HepG2 (cell line): Measurements from ENCODE around the gene CTIF. TPM values are rescaled to one million over a fixed set of nuclear protein-coding genes. Genes with fewer than 3 reads are reported as not detected.

Experiments used
- ATAC-seq: fragments of 200-7000 bp; cut with Tn5 transposase; 3 replicates; pipeline ENCODE4 v1.9.1; 2020; ENCODE audit warnings: mild to moderate bottlenecking, moderate library complexity
- BruUV-seq: library from RNA; stranded (reverse); fragments of 400-500 nt; replicated peaks from 2 replicates; lab custom pipeline; 2021; lab: Mats Ljungman, UMichigan
- CTCF ChIA-PET: fragments of 300-600 bp; formaldehyde crosslinking; extraction: SDS; loops from one replicate; lab custom pipeline; 2021; ENCODE audit warnings: low total read pairs, inconsistent platforms, low intra/inter-chr PET ratio; lab: Yijun Ruan, JAX
- POLR2A ChIA-PET: fragments of 350-600 bp; sonication (Branson Sonifier 250); formaldehyde crosslinking; loops from one replicate; lab custom pipeline; 2020; ENCODE audit warnings: antibody characterized with exemption, inconsistent platforms; lab: Yijun Ruan, JAX
- DNase-seq: peaks from one replicate; pipeline ENCODE4 v3.0.0-alpha.2; 2015; ENCODE audit warnings: low spot score
- FAIRE-seq: peaks from 3 replicates; lab custom pipeline; 2011; peaks lifted over from hg19 to GRCh38; lab: Jason Lieb, UNC
- H2AFZ ChIP-seq: one replicate; pipeline ENCODE4 v1.6.1; 2011; ENCODE audit warnings: low read length, inconsistent platforms
- H3K27ac ChIP-seq: fragments of 300-600 bp; 3 replicates; pipeline ENCODE4 v1.8.0; 2011; ENCODE audit warnings: mixed run types, mild to moderate bottlenecking, mixed read lengths, low read length, inconsistent platforms; ENCODE audit not compliant: insufficient read depth; ENCODE audit errors: extremely low read length
- H3K27me3 ChIP-seq, 2 experiments: fragments of 200-600 bp in 1 of 2; 2 replicates in 1 of 2; 3 replicates in 1 of 2; pipeline versions ENCODE4 v1.6.0 to v1.8.0; 2011; ENCODE audit warnings: low read length in 2 of 2, mild to moderate bottlenecking in 2 of 2, moderate library complexity in 2 of 2, inconsistent platforms in 1 of 2; ENCODE audit not compliant: insufficient read depth in 2 of 2, control insufficient read depth in 1 of 2
- H3K36me3 ChIP-seq, 2 experiments: fragments of 200-600 bp in 1 of 2; replicated peaks in 1 of 2; 2 replicates in 1 of 2; 3 replicates in 1 of 2; pipeline versions ENCODE4 v1.5.1 to v1.8.0; 2011; ENCODE audit warnings: low read length in 2 of 2, inconsistent platforms in 1 of 2; ENCODE audit not compliant: insufficient read depth in 2 of 2, control insufficient read depth in 1 of 2
- H3K4me1 ChIP-seq: 2 replicates; pipeline ENCODE4 v1.5.1; 2012; ENCODE audit warnings: low read length, inconsistent platforms; ENCODE audit not compliant: insufficient read depth
- H3K4me2 ChIP-seq: 2 replicates; pipeline ENCODE4 v1.6.0; 2011; ENCODE audit warnings: low read depth, low read length, inconsistent platforms
- H3K4me3 ChIP-seq, 3 experiments: fragments of 200-600 bp in 1 of 3; sonication (generic), shearing (Covaris generic) in 1 of 3; replicated peaks in 1 of 3; 2 replicates each; pipeline ENCODE4 v1.5.1; 2011 to 2016; ENCODE audit warnings: low read length in 3 of 3, inconsistent platforms in 2 of 3, low read depth in 2 of 3, mild to moderate bottlenecking in 2 of 3, control low read depth in 1 of 3, mixed read lengths in 1 of 3; ENCODE audit not compliant: insufficient read depth in 1 of 3
- H3K79me2 ChIP-seq: one replicate; pipeline ENCODE4 v1.6.1; 2011; ENCODE audit warnings: low read length, inconsistent platforms; ENCODE audit not compliant: insufficient read depth
- H3K9ac ChIP-seq: 2 replicates; pipeline ENCODE4 v1.6.0; 2011; ENCODE audit warnings: mild to moderate bottlenecking, low read depth, low read length, inconsistent platforms; ENCODE audit not compliant: insufficient read depth
- H3K9me3 ChIP-seq: 2 replicates; pipeline ENCODE4 v1.5.1; 2012; ENCODE audit warnings: mild to moderate bottlenecking, low read length
- H4K20me1 ChIP-seq: 2 replicates; pipeline ENCODE4 v1.6.0; 2011; ENCODE audit warnings: inconsistent platforms, mild to moderate bottlenecking, low read length, moderate library complexity; ENCODE audit not compliant: insufficient read depth
- BCL6 ChIP-seq: IDR thresholded peaks from 2 replicates; pipeline ENCODE4 v1.6.1; 2016; ENCODE audit warnings: missing genetic modification reagents, missing compliant biosample characterization
- GRHL1 ChIP-seq: sonication (generic); formaldehyde crosslinking; conservative IDR thresholded peaks from 2 replicates; pipeline ENCODE4 v1.8.0; 2022; ENCODE audit warnings: missing genetic modification reagents
- STAG1 ChIP-seq: sonication (generic); formaldehyde crosslinking; IDR thresholded peaks from 2 replicates; pipeline ENCODE4 v1.4.0; 2020; ENCODE audit warnings: missing genetic modification reagents
- TERF1 ChIP-seq: sonication (generic); formaldehyde crosslinking; IDR thresholded peaks from 2 replicates; pipeline ENCODE4 v1.8.0; 2022; ENCODE audit warnings: mild to moderate bottlenecking, missing genetic modification reagents, moderate library complexity
- ZBTB2 ChIP-seq: sonication (generic); formaldehyde crosslinking; IDR thresholded peaks from 2 replicates; pipeline ENCODE4 v1.8.0; 2022; ENCODE audit warnings: low read depth, missing genetic modification reagents
- ZC3H4 ChIP-seq: sonication (generic); formaldehyde crosslinking; IDR thresholded peaks from 2 replicates; pipeline ENCODE4 v1.4.0; 2020; ENCODE audit warnings: missing genetic modification reagents, borderline replicate concordance
- ZNF430 ChIP-seq: sonication (generic); formaldehyde crosslinking; IDR thresholded peaks from 2 replicates; pipeline ENCODE4 v1.9.0; 2021; ENCODE audit warnings: mild to moderate bottlenecking, missing genetic modification reagents
- ZNF83 ChIP-seq: sonication (generic); formaldehyde crosslinking; IDR thresholded peaks from 2 replicates; pipeline ENCODE4 v1.4.0; 2020; ENCODE audit warnings: missing genetic modification reagents, mild to moderate bottlenecking, borderline replicate concordance
- ZNF839 ChIP-seq: sonication (generic); formaldehyde crosslinking; IDR thresholded peaks from 2 replicates; pipeline ENCODE4 v1.4.0; 2020; ENCODE audit warnings: missing genetic modification reagents, mild to moderate bottlenecking, borderline replicate concordance
- WGBS: methylation state at CpG from one replicate; pipeline ENCODE4 v1.1.6; 2017; ENCODE audit warnings: low lambda C conversion rate; 5-methylcytosine and 5-hydroxymethylcytosine counted together
- in situ Hi-C: cut with HindIII; loops from 2 replicates; pipeline ENCODE4 v1.10.0; 2017; ENCODE audit warnings: low pct_unique_long_range_greater_than_20kb; ENCODE audit not compliant: extremely low pct_ligation_motif_present
- intact Hi-C: fragments of 100-400 bp; cut with micrococcal nuclease; formaldehyde crosslinking; loops from one replicate; pipeline ENCODE4 v1.10.0; 2022; ENCODE audit not compliant: unreplicated experiment
- polyA plus RNA-seq, 8 experiments: library from polyadenylated mRNA; depleted of rRNA in 3 of 8; stranded (reverse) in 7 of 8; unstranded in 1 of 8; fragments of >200 nt; fragmentation: Illumina TruSeq in 4 of 8; extraction: Trizol in 4 of 8; gene quantifications; 2 replicates each; pipeline versions ENCODE4 v1.2.1 to v1.2.3, GENCODE V29; 2011 to 2016; ENCODE audit warnings: low read depth in 4 of 8, missing spikeins in 1 of 8, mixed read lengths in 1 of 8; ENCODE audit not compliant: insufficient read depth in 1 of 8
- total RNA-seq, 5 experiments: library from RNA; depleted of rRNA; stranded (reverse); fragments of >200 nt; fragmentation: Illumina TruSeq; extraction: Trizol; gene quantifications; 2 replicates each; pipeline ENCODE4 v1.2.3, GENCODE V29; 2016; ENCODE audit warnings: low read depth in 1 of 5

Gene CTIF
- total and polyA plus RNA-seq, 2 of the 13 experiments (the other 11 are each of a cell fraction or from before 2014, with no cell fraction given) = 18.2 to 28.0 TPM

GRCh38 chr18:48802543-48803290 lies 263.9 kb downstream of the CTIF start:
- H3K9me3 ChIP-seq = no peaks in the 10 kb centered on the region
- intact Hi-C loops (no loop called here), in situ Hi-C loops (no loop called here)
- H3K4me2 ChIP-seq = no peak overlapping the region
- WGBS = 98% methylated on average over 6 of the region's 11 CpGs
- H2AFZ ChIP-seq = no peak overlapping the region
- TF ChIP-seq ZNF839 (CRISPR knock-in tag) = no peak
- no peak for TF ChIP-seq ZBTB2 (CRISPR knock-in tag)
- TF ChIP-seq BCL6 = no peak
- TF ChIP-seq TERF1 (CRISPR knock-in tag) = no peak
- no peak for TF ChIP-seq GRHL1 (CRISPR knock-in tag)
- no peak for TF ChIP-seq ZNF83 (CRISPR knock-in tag)
- TF ChIP-seq ZNF430 (CRISPR knock-in tag) = no peak
- no peak for TF ChIP-seq ZC3H4 (CRISPR knock-in tag)
- no peak for TF ChIP-seq STAG1 (CRISPR knock-in tag)
- H3K9ac ChIP-seq = no peak overlapping the region
- ChIA-PET POLR2A (no interaction called here), CTCF (no interaction called here)
- peaks cover 13% of the 10 kb centered on the region for H3K4me1 ChIP-seq
- no peaks in the 10 kb centered on the region for H4K20me1 ChIP-seq
- ATAC-seq = no peak
- no TSS peak for BruUV-seq
- peaks cover 9 to 58% of the 10 kb centered on the region in 2 experiments; a peak in 4 of 5 replicates for H3K36me3 ChIP-seq
- H3K27me3 ChIP-seq = no peaks in the 10 kb centered on the region
- FAIRE-seq = no peak
- H3K4me3 ChIP-seq = no peak overlapping the region
- no peak overlapping the region for H3K27ac ChIP-seq
- H3K79me2 ChIP-seq = no peaks in the 10 kb centered on the region
- no peak for DNase-seq
